ENCODE measurements around the gene FKBP7.

- TF ChIP-seq EP300 (IDR thresholded peaks at IDR 0.05) (no peak), CTCF (IDR thresholded peaks at IDR 0.05) (no peak), POLR2AphosphoS5 (IDR thresholded peaks at IDR 0.05) (no peak), POLR2A (IDR thresholded peaks at IDR 0.05; ENCODE audit: low read depth) (no peak)
These were observed 49.2 kb upstream of the FKBP7 start for GRCh38 chr2:178527592-178527991.
